GM18502 (cell line): ENCODE data around the gene POLR1E.

ENCODE experiments used
- ATAC-seq: cut with Tn5 transposase; IDR thresholded peaks from one replicate; pipeline ENCODE4 v1.9.1; 2021; ENCODE audit warnings: mild to moderate bottlenecking; ENCODE audit not compliant: unreplicated experiment, poor library complexity

POLR1E gene

GRCh38 chr9:37528652-37529471 lies 43.1 kb downstream of the POLR1E start:
- ATAC-seq, result peak; percentile 62

- ATAC-seq, result peak; percentile 70
Measured at GRCh38 chr9:37531699-37532098, 46.0 kb downstream of the POLR1E start.

GRCh38 chr9:37534412-37534811 lies 48.7 kb downstream of the POLR1E start:
- ATAC-seq, result no peak

GRCh38 chr9:37534901-37535300 lies 49.2 kb downstream of the POLR1E start:
- ATAC-seq, result no peak

GRCh38 chr9:37538099-37538498 lies 52.4 kb downstream of the POLR1E start:
- ATAC-seq, result no peak

- no peak for ATAC-seq
Measured at GRCh38 chr9:37539634-37540033, 53.9 kb downstream of the POLR1E start.

- no peak for ATAC-seq
Measured at GRCh38 chr9:37540634-37541033, 54.9 kb downstream of the POLR1E start.

GRCh38 chr9:37541465-37541864 lies 55.7 kb downstream of the POLR1E start:
- no peak for ATAC-seq

- no peak for ATAC-seq
Measured at GRCh38 chr9:37542488-37542887, 56.7 kb downstream of the POLR1E start.

- no peak for ATAC-seq
Measured at GRCh38 chr9:37542895-37543294, 57.1 kb downstream of the POLR1E start.

- ATAC-seq, result no peak
Measured at GRCh38 chr9:37543468-37543867, 57.7 kb downstream of the POLR1E start.

- ATAC-seq, result no peak
Measured at GRCh38 chr9:37547328-37547878, 61.7 kb downstream of the POLR1E start.

GRCh38 chr9:37549527-37549926 lies 63.8 kb downstream of the POLR1E start:
- ATAC-seq, result no peak

GRCh38 chr9:37550781-37551180 lies 65.0 kb downstream of the POLR1E start:
- no peak for ATAC-seq

GRCh38 chr9:37551468-37551867 lies 65.7 kb downstream of the POLR1E start:
- no peak for ATAC-seq

- ATAC-seq, result no peak
Measured at GRCh38 chr9:37551888-37552287, 66.1 kb downstream of the POLR1E start.
